ENCODE data around the gene HSPA4.
A peak's percentile ranks its signal among the peaks of the same experiment; 100 is the strongest.
"Not testable (repeated sequence)": the region's sequence is repeated elsewhere in the genome, so short reads cannot be mapped to it uniquely, and the experiment has no call there.

The HSPA4 gene

GRCh38 chr5:133051542-133052316 lies at the start of gene HSPA4:
TSS of gene HSPA4 (plus strand) at chr5:133052013. CDS start at chr5:133052251, 238 bp downstream.
- peak; percentile 92 for DNase-seq (ENCODE audit: low read depth)

GRCh38 chr5:133006653-133007052 lies 45.2 kb upstream of the HSPA4 start:
- DNase-seq (ENCODE audit: low read depth) = no peak

GRCh38 chr5:133008455-133008854 lies 43.4 kb upstream of the HSPA4 start:
- DNase-seq (ENCODE audit: low read depth) = not testable (repeated sequence)

GRCh38 chr5:133015466-133015865 lies 36.3 kb upstream of the HSPA4 start:
- DNase-seq (ENCODE audit: low read depth) = no peak

GRCh38 chr5:133017964-133018363 lies 33.8 kb upstream of the HSPA4 start:
- no peak for DNase-seq (ENCODE audit: low read depth)

GRCh38 chr5:133019471-133019870 lies 32.3 kb upstream of the HSPA4 start:
- DNase-seq (ENCODE audit: low read depth) = not testable (repeated sequence)

GRCh38 chr5:133025804-133026663 lies 25.8 kb upstream of the HSPA4 start, which contains the start of gene ZCCHC10:
TSS of gene ZCCHC10 (minus strand) at chr5:133026549. CDS start at chr5:133026537, 12 bp downstream.
- peak; percentile 82 for DNase-seq (ENCODE audit: low read depth)

- no peak for DNase-seq (ENCODE audit: low read depth)
Measured at GRCh38 chr5:133026664-133027153, 25.1 kb upstream of the HSPA4 start.

- no peak for DNase-seq (ENCODE audit: low read depth)
Measured at GRCh38 chr5:133029416-133029815, 22.4 kb upstream of the HSPA4 start.

- no peak for DNase-seq (ENCODE audit: low read depth)
Measured at GRCh38 chr5:133030343-133031005, 21.3 kb upstream of the HSPA4 start.

GRCh38 chr5:133032852-133033742 lies 18.7 kb upstream of the HSPA4 start:
- DNase-seq (ENCODE audit: low read depth) = no peak

GRCh38 chr5:133034064-133034463 lies 17.7 kb upstream of the HSPA4 start:
- DNase-seq (ENCODE audit: low read depth) = no peak

GRCh38 chr5:133035224-133035623 lies 16.6 kb upstream of the HSPA4 start:
- DNase-seq (ENCODE audit: low read depth) = no peak

- DNase-seq (ENCODE audit: low read depth) = not testable (repeated sequence)
Measured at GRCh38 chr5:133036677-133037076, 15.1 kb upstream of the HSPA4 start.

- DNase-seq (ENCODE audit: low read depth) = no peak
Measured at GRCh38 chr5:133041157-133041784, 10.5 kb upstream of the HSPA4 start.

GRCh38 chr5:133041910-133042309 lies 9.9 kb upstream of the HSPA4 start:
- no peak for DNase-seq (ENCODE audit: low read depth)

- DNase-seq (ENCODE audit: low read depth) = not testable (repeated sequence)
Measured at GRCh38 chr5:133046560-133046959, 5.3 kb upstream of the HSPA4 start.

GRCh38 chr5:133047404-133047803 lies 4.4 kb upstream of the HSPA4 start:
- DNase-seq (ENCODE audit: low read depth) = no peak

GRCh38 chr5:133048993-133049725 lies 2.7 kb upstream of the HSPA4 start:
- DNase-seq (ENCODE audit: low read depth) = no peak

GRCh38 chr5:133049726-133050048 lies 2.1 kb upstream of the HSPA4 start:
- DNase-seq (ENCODE audit: low read depth) = no peak

Measured in stimulated activated CD8-positive, alpha-beta memory T cell treated with anti-CD3 and anti-CD28 coated beads, Interleukin-12 subunit alpha, Interleukin-12 subunit beta, amount 100 ng/mL, for 4 hours (primary cell).